ENCODE measurements around the gene ID3. TPM values are rescaled to one million over a fixed set of nuclear protein-coding genes. Genes with fewer than 3 reads are reported as not detected.
A peak's percentile ranks its signal among the peaks of the same experiment; 100 is the strongest.

Gene ID3
- total and polyA plus RNA-seq, 9 of the 15 experiments (the other 6 are each of a cell fraction or from before 2014, with no cell fraction given), result 6.8 to 59.8 (median 23.5) TPM

GRCh38 chr1:23562137-23562876, 3.0 kb upstream of the ID3 start (continued):
- no peak for TF ChIP-seq ZSCAN32 (CRISPR knock-in tag; IDR thresholded peaks at IDR 0.05)
- peak; percentile 82 for TF ChIP-seq CCNT2 (IDR thresholded peaks at IDR 0.05; ENCODE audit: borderline replicate concordance, extremely low read depth, insufficient read length, low read depth, low read length)
- TF ChIP-seq PKNOX1 (IDR thresholded peaks at IDR 0.05), result peak; percentile 80
- TF ChIP-seq RFX1 (IDR thresholded peaks at IDR 0.05), result peak; percentile 92
- 0 out of 2 replicates have a peak, but pooled peaks have one; percentile 26 for TF ChIP-seq CREB3L1 (IDR thresholded peaks at IDR 0.05; ENCODE audit: borderline replicate concordance, low read depth)
- peak; percentile 42; the same call in 1 of the 2 replicates for TF ChIP-seq JUN (IDR thresholded peaks at IDR 0.05; ENCODE audit: borderline replicate concordance, low read depth, low read length)
- TF ChIP-seq JUN (CRISPR knock-in tag; IDR thresholded peaks at IDR 0.05; ENCODE audit: borderline replicate concordance), result no peak
- TF ChIP-seq POU5F1 (IDR thresholded peaks at IDR 0.05; ENCODE audit: borderline replicate concordance, low read depth, low read length, partially characterized antibody), result no peak
